Endothelial cell (in vitro differentiated cells): ENCODE data around the gene IRF6. TPM values are rescaled to one million over a fixed set of nuclear protein-coding genes. Genes with fewer than 3 reads are reported as not detected.

Experiments
- DNase-seq: peaks from one replicate; pipeline ENCODE4 v3.0.0; 2021; ENCODE audit warnings: low spot score
- H3K27ac Mint-ChIP-seq: one replicate; pipeline ENCODE4 v1.8.0; 2021; ENCODE audit warnings: mixed read lengths, inconsistent platforms; ENCODE audit not compliant: unreplicated experiment
- H3K27me3 Mint-ChIP-seq: one replicate; pipeline ENCODE4 v1.8.0; 2021; ENCODE audit warnings: mild to moderate bottlenecking, moderate library complexity, mixed read lengths, inconsistent platforms; ENCODE audit not compliant: unreplicated experiment
- H3K36me3 Mint-ChIP-seq: one replicate; pipeline ENCODE4 v1.8.0; 2021; ENCODE audit warnings: mild to moderate bottlenecking, low read depth, mixed read lengths, inconsistent platforms; ENCODE audit not compliant: unreplicated experiment
- H3K4me1 Mint-ChIP-seq: one replicate; pipeline ENCODE4 v1.8.0; 2021; ENCODE audit warnings: mild to moderate bottlenecking, mixed read lengths, inconsistent platforms; ENCODE audit not compliant: unreplicated experiment
- H3K4me3 Mint-ChIP-seq: one replicate; pipeline ENCODE4 v1.8.0; 2021; ENCODE audit warnings: mild to moderate bottlenecking, mixed read lengths, inconsistent platforms; ENCODE audit not compliant: unreplicated experiment
- H3K9me3 Mint-ChIP-seq: one replicate; pipeline ENCODE4 v1.8.0; 2021; ENCODE audit warnings: mixed read lengths, inconsistent platforms; ENCODE audit not compliant: unreplicated experiment
- CTCF ChIP-seq: fragments of 200-600 bp; sonication (generic); IDR thresholded peaks from one replicate; pipeline ENCODE4 v1.5.0; 2021; ENCODE audit warnings: antibody characterized with exemption; ENCODE audit not compliant: unreplicated experiment
- total RNA-seq: library from RNA; stranded (reverse); fragmentation: NEBNext Ultra II Directional; extraction: Animal tissue kit (Norgen Biotek cat#: 25700); gene quantifications from one replicate; pipeline ENCODE4 v1.2.1, GENCODE V29; 2021; ENCODE audit not compliant: unreplicated experiment

The IRF6 gene
- total RNA-seq, 1 donor from 2014 or later: 21.3 TPM

GRCh38 chr1:209850342-209850979 lies 44.5 kb upstream of the IRF6 start:
- peak; percentile 76 for TF ChIP-seq CTCF
- Mint-ChIP-seq H3K27ac (no peak overlapping the region), H3K36me3 (peaks cover 10% of the 10 kb centered on the region), H3K4me3 (no peak overlapping the region), H3K9me3 (no peaks in the 10 kb centered on the region), H3K4me1 (peaks cover 3% of the 10 kb centered on the region), H3K27me3 (peaks cover 4% of the 10 kb centered on the region)
- peak; percentile 76 for DNase-seq

GRCh38 chr1:209849388-209849787 lies 43.4 kb upstream of the IRF6 start:
- no peak overlapping the region for H3K27ac Mint-ChIP-seq
- H3K27me3 Mint-ChIP-seq: peaks cover 2% of the 10 kb centered on the region
- no peak for TF ChIP-seq CTCF
- H3K9me3 Mint-ChIP-seq: no peaks in the 10 kb centered on the region
- peaks cover 10% of the 10 kb centered on the region for H3K36me3 Mint-ChIP-seq
- no peak overlapping the region for H3K4me3 Mint-ChIP-seq
- no peak for DNase-seq
- H3K4me1 Mint-ChIP-seq: no peaks in the 10 kb centered on the region

GRCh38 chr1:209845408-209845725 lies 39.4 kb upstream of the IRF6 start:
- Mint-ChIP-seq H3K4me1 (no peaks in the 10 kb centered on the region), H3K27me3 (no peaks in the 10 kb centered on the region), H3K36me3 (peaks cover 20% of the 10 kb centered on the region), H3K9me3 (no peaks in the 10 kb centered on the region), H3K4me3 (no peak overlapping the region), H3K27ac (no peak overlapping the region)
- TF ChIP-seq CTCF: no peak
- DNase-seq: no peak

GRCh38 chr1:209844695-209845407 lies 38.9 kb upstream of the IRF6 start:
- Mint-ChIP-seq H3K4me3 (no peak overlapping the region), H3K27ac (no peak overlapping the region), H3K36me3 (peaks cover 25% of the 10 kb centered on the region), H3K27me3 (no peaks in the 10 kb centered on the region), H3K9me3 (no peaks in the 10 kb centered on the region), H3K4me1 (peaks cover 1% of the 10 kb centered on the region)
- no peak for TF ChIP-seq CTCF
- DNase-seq: no peak

- Mint-ChIP-seq H3K27ac (peak overlapping the region; percentile 62), H3K27me3 (no peaks in the 10 kb centered on the region), H3K4me3 (no peak overlapping the region), H3K4me1 (peaks cover 3% of the 10 kb centered on the region), H3K36me3 (peaks cover 22% of the 10 kb centered on the region), H3K9me3 (no peaks in the 10 kb centered on the region)
- TF ChIP-seq CTCF: no peak
- DNase-seq: no peak
Measured at GRCh38 chr1:209840611-209841010, 34.7 kb upstream of the IRF6 start.
